Kidney capillary endothelial cell (primary cell): ENCODE measurements around the gene ZFAND3.

Experiments used
- DNase-seq: peaks from one replicate; pipeline ENCODE4 v3.0.0-alpha.2; 2018; ENCODE audit warnings: low spot score

ZFAND3 gene

DNA sequence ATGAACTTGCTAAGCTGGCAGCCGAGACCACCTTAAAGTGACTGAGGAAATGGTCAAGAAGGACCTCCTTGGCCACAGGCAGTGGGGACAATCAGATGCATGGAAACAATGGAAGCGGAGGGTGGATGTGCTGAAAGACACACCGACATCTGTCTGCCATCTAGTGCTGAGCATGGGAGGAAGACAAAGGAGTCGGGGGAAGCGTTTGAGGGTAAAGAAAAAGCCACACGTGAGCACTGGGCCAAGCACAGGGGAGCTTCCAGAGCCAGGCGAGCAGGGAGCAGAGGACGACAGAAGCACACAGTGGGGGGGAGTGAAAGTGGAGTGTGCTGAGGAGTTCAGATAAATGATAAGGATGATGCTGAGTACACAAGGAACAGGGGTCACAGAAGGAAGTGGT lies 367.8 kb downstream of the ZFAND3 start:
- DNase-seq = no peak

DNA sequence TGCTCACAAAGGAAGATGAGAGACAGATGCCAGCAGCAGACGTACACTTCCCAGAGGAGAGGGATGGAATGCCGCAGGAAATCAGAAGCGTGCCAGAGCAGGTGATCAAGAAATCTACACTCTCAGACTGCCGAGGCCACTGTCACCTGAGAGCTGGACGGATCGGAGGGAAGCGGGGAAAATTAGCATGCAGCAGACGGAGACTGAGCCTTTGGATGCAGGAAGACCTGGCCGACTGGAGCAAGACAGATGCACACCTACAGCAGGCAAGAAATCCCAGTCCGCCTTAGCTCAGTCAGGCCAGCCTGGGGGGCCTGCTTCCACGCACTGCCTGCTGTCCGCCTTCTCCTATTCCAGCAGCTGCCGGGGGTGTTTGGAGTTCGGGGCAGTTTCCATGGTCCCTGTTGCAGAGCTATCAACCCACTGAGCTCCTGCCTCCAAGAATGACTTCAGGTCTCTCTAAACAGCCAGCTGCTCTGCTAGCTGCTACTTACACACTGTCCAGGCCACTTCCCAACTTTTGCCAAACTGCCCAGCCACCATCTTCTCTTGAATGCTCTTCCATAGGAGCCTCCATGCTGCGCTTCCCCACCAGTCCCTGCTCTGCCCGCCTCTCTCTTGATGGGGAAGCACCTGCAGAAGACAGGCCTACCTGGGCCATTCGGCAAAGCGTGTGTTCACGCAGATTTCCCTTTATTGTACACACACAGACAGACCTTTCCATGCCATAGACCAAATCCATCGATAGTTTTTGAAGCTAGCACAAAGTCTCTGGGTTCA lies 368.5 kb downstream of the ZFAND3 start:
- DNase-seq = no peak

DNA sequence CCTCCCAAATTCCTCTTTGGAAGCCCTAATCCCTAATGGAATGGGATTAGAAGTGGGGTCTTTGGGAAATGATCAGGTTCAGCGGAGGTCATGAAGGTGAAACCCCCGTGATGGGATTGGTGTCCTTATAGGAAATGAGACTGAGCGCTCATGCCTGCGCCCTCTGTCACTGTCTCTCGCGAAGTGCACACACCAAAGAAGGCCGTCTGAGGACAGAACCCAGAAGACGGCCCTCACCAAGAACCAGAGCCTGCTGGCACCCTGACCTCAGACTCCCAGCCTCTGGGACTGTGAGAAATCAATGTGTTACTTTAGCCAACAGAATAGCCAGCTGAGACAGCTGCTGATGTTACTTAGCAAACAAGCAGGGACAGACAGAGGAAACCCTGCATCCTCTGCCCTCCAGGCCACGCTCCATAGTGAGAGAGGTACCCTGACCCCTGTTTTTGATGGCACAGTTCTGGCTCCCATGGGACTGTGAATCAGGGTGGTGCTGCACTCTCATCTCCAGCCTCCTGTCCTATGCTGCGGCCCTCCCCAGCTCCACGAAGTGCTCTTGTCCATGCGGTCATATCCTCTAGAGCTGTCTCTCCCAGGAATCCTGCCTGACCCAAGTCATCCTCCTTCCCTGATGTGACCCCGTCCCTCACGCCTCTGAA lies 369.3 kb downstream of the ZFAND3 start:
- DNase-seq = no peak

DNA sequence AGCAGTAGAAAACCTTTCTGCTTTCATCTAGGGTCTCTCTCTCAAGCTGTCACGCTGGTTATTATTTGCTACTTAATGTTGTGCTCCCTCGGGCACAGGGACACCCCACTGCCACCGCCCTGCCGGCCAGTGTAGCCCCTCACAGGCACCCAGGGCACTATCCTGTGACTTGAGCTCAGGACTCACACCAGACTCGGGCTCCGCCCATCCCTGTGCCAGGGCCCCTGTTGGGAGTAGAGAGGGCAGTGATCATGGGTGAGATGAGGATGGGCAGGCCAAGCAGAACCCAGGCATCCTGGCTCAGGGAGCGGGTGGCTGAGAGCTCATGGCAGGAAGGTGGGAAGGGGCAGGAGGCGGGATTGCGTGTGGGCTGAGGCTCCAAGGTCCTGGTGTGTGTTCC lies 371.9 kb downstream of the ZFAND3 start:
- no peak for DNase-seq

DNA sequence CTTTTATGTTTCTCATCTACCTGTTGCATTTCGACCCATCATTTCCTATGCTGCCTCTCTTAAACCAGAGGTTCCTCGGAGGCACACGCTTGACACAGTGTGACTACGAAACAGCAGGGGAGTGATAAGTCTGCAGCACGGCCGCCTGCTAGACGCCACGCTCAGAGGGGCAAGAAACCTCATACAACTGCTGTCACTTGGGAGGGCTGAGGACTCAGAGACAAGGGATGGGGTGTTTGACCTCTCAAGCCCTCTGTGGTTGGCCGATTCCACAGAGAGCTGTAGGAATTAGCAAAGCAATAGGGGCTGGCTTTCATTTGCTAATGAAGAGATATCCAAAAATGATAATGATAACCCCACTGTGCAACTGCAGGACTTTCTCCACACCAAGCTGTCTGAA lies 372.5 kb downstream of the ZFAND3 start:
- no peak for DNase-seq

DNA sequence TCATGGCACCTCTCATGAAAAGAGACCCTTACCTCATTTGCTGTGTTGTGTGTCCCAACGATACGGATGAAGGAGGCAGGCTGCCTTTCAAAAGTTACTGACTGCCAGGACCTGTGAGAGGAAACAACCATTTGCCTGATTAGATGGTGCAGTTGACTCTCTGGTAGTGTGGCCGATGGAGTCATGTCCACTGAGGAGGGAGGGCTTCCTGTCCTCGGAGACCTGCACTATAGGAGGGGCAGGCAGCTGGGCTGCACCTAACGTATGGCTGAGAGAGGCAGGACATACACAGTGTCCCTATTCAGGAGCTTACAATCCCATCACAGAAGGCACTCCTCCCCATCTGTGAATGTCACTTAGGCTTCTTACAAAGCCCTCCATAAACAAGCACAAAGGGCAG lies 373.0 kb downstream of the ZFAND3 start:
- DNase-seq = no peak

- DNase-seq = no peak
These were observed 373.5 kb downstream of the ZFAND3 start for GRCh38 chr6:38193051-38193450.

DNA sequence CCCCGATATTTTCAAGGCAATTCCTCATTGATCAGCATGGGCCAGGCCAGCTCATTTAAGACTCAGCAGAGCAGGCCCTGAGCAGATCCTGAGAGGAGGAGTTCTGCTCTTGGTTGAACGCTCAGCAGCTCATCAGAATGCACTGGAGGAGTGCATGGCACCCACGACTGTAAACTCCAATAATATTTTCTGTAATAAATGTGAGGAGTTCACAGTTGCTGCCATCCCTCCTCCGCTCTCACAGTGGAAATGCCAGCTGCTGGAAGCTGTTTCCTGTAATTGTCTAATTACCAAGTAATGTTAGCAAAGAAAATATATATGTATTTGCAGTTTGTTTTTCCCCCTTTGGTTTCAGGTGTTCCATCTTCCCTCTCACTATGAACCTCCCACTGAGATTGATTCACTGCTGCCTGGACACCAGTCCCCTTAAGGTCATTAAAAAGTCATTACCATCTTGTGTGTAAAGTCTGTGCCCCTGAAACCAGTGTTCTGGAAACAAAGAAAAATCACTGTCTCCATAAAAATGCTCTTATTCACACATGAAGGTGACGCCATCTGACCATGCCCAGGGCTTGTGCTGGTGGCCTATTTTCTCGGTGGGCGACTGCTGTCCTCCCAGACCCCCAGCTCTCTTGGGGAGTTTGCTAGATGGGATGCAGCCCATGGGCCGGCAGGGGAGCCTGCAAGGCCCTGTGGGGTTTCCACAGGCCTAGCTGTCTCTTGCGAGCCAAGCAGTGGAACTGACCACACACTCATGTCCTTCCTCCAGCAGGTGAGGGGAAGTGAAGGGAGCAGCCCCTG lies 374.2 kb downstream of the ZFAND3 start:
- peak; percentile 12 for DNase-seq

DNA sequence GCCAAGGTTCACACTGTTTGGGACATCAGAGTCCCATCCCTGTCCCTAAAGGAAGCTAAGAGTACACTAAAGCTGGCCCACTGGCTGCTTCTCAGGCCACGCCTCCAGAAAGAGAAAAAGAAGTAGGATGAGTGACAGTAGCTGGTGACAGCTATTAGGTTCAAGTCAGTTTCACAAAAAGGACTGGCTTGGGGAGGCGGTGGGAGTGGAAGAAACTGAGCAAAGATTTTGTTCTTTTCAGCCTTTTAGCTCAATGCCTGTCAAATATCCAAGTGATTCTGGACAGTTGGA lies 374.7 kb downstream of the ZFAND3 start:
- no peak for DNase-seq

DNA sequence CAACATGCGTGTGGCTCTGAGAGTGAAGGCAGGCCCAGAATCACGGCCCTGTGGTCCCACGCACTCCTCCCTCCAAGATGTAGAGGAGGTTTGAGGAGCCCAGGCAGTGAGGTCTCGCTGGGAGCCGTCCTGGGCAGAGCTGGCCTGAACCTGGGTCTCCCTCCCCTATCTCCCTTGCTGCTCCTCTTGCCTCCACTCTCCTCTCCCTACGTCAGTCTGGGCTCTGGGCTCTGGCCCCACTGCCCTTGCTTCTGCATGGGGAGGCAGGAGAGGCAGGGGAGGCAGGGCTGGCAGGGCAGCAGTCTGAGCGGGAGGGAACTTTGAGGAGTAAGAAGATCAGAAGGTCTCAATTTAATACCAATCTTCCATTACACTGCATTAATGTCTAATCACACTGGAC lies 375.1 kb downstream of the ZFAND3 start:
- no peak for DNase-seq

DNA sequence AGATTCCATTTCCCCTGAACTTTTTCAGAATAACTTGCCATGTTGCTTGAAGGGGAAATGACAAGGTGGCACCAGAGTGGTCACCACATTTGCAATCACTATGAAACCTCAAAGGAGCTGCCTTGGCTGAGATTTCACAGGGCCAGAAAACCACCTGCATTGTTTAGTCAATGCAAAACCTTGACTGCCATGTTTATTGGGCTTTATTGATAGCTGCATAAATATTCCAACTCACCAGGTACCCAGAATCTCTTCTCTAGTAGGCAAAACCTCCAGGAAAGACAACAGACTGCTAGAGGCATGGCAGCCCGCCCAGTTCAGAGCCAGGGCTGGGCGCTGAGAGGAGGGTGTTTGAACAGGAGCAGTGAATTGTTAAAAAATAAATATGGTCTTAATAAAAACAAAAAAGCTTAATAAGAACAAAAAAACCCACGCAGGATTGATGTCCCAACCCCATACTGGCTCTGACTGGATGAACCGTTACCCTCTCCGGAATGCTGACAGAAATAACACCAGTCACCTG lies 375.6 kb downstream of the ZFAND3 start:
- no peak for DNase-seq

- DNase-seq = no peak
These were observed 378.7 kb downstream of the ZFAND3 start for GRCh38 chr6:38198219-38198618.
